ENCODE data around the gene MAX.

MAX gene

DNA sequence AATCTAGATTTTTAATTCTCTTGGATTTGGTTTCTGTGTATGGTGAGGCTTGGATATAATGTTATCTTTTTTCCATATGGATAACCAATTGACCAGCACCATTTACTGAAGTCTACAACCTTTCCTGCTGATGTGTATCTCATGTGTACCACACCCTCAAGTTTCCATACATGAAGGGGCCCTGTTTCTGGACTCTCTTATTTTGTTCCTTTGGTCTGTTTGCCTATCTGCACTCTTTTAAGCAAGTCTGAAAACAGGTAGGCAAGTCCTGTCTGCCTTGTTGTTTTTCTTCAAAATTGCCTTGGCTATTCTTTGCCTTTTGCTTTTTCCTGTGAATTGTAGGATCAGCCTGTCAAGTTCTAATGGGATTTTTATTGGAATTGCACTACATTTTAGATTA is 44.6 kb downstream of the MAX start (continued):
- no peak for TF ChIP-seq ZNF792 (tag by site-specific recombination; IDR thresholded peaks at IDR 0.05)
- TF ChIP-seq, protein P1, sequence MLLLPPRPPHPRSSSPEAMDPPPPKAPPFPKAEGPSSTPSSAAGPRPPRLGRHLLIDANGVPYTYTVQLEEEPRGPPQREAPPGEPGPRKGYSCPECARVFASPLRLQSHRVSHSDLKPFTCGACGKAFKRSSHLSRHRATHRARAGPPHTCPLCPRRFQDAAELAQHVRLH (tag by site-specific recombination; IDR thresholded peaks at IDR 0.05) = no peak

- no peaks in the 10 kb centered on the region for H3K9me3 ChIP-seq (ENCODE audit: control insufficient read depth, insufficient read depth, low read depth, low read length)
- H3K4me3 ChIP-seq (ENCODE audit: low read depth, low read length) = no peak overlapping the region
- no peak for TF ChIP-seq ZXDB (tag by site-specific recombination; IDR thresholded peaks at IDR 0.05)
- TF ChIP-seq, protein P2, sequence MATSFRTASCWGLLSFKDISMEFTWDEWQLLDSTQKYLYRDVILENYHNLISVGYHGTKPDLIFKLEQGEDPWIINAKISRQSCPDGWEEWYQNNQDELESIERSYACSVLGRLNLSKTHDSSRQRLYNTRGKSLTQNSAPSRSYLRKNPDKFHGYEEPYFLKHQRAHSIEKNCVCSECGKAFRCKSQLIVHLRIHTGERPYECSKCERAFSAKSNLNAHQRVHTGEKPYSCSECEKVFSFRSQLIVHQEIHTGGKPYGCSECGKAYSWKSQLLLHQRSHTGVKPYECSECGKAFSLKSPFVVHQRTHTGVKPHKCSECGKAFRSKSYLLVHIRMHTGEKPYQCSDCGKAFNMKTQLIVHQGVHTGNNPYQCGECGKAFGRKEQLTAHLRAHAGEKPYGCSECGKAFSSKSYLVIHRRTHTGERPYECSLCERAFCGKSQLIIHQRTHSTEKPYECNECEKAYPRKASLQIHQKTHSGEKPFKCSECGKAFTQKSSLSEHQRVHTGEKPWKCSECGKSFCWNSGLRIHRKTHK (tag by site-specific recombination; IDR thresholded peaks at IDR 0.05) = no peak
- no peak for TF ChIP-seq GLIS2 (tag by site-specific recombination; IDR thresholded peaks at IDR 0.05)
- no peak for TF ChIP-seq ZNF658 (tag by site-specific recombination; IDR thresholded peaks at IDR 0.05)
- TF ChIP-seq SCRT2 (tag by site-specific recombination; IDR thresholded peaks at IDR 0.05) = no peak
- no peak for TF ChIP-seq ZNF350 (tag by site-specific recombination; IDR thresholded peaks at IDR 0.05)
- TF ChIP-seq, protein P3, sequence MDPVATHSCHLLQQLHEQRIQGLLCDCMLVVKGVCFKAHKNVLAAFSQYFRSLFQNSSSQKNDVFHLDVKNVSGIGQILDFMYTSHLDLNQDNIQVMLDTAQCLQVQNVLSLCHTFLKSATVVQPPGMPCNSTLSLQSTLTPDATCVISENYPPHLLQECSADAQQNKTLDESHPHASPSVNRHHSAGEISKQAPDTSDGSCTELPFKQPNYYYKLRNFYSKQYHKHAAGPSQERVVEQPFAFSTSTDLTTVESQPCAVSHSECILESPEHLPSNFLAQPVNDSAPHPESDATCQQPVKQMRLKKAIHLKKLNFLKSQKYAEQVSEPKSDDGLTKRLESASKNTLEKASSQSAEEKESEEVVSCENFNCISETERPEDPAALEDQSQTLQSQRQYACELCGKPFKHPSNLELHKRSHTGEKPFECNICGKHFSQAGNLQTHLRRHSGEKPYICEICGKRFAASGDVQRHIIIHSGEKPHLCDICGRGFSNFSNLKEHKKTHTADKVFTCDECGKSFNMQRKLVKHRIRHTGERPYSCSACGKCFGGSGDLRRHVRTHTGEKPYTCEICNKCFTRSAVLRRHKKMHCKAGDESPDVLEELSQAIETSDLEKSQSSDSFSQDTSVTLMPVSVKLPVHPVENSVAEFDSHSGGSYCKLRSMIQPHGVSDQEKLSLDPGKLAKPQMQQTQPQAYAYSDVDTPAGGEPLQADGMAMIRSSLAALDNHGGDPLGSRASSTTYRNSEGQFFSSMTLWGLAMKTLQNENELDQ (tag by site-specific recombination; IDR thresholded peaks at IDR 0.05; ENCODE audit: low read depth) = no peak
- no peak for TF ChIP-seq ZNF2 (tag by site-specific recombination; IDR thresholded peaks at IDR 0.05)
- no peak for TF ChIP-seq ZNF747 (tag by site-specific recombination; IDR thresholded peaks at IDR 0.05)
- TF ChIP-seq ZNF404 (tag by site-specific recombination; IDR thresholded peaks at IDR 0.05) = no peak
- TF ChIP-seq ZNF561 (tag by site-specific recombination; IDR thresholded peaks at IDR 0.05; ENCODE audit: borderline replicate concordance) = no peak
- TF ChIP-seq ZNF776 (tag by site-specific recombination; IDR thresholded peaks at IDR 0.05; ENCODE audit: borderline replicate concordance) = no peak
- TF ChIP-seq, protein P4, sequence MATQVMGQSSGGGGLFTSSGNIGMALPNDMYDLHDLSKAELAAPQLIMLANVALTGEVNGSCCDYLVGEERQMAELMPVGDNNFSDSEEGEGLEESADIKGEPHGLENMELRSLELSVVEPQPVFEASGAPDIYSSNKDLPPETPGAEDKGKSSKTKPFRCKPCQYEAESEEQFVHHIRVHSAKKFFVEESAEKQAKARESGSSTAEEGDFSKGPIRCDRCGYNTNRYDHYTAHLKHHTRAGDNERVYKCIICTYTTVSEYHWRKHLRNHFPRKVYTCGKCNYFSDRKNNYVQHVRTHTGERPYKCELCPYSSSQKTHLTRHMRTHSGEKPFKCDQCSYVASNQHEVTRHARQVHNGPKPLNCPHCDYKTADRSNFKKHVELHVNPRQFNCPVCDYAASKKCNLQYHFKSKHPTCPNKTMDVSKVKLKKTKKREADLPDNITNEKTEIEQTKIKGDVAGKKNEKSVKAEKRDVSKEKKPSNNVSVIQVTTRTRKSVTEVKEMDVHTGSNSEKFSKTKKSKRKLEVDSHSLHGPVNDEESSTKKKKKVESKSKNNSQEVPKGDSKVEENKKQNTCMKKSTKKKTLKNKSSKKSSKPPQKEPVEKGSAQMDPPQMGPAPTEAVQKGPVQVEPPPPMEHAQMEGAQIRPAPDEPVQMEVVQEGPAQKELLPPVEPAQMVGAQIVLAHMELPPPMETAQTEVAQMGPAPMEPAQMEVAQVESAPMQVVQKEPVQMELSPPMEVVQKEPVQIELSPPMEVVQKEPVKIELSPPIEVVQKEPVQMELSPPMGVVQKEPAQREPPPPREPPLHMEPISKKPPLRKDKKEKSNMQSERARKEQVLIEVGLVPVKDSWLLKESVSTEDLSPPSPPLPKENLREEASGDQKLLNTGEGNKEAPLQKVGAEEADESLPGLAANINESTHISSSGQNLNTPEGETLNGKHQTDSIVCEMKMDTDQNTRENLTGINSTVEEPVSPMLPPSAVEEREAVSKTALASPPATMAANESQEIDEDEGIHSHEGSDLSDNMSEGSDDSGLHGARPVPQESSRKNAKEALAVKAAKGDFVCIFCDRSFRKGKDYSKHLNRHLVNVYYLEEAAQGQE (tag by site-specific recombination; IDR thresholded peaks at IDR 0.05) = no peak
- TF ChIP-seq ZNF121 (tag by site-specific recombination; IDR thresholded peaks at IDR 0.05) = no peak
- CTCF ChIA-PET = no interaction called here
- peaks cover 3 to 28% of the 10 kb centered on the region in 2 experiments; a peak in 2 of 3 replicates for H3K36me3 ChIP-seq (ENCODE audit: control insufficient read depth in 2 of 2, insufficient read depth in 1 of 2, low read length in 2 of 2)
- no peaks in the 10 kb centered on the region for H3K4me1 ChIP-seq (ENCODE audit: control insufficient read depth, insufficient read depth, low read length)
- no peak overlapping the region for H3K27ac ChIP-seq (ENCODE audit: extremely low read depth, low read depth, low read length)
- POLR2A ChIA-PET = no interaction called here
Measured at GRCh38 chr14:65054471-65055085, 47.7 kb downstream of the MAX start.

GRCh38 chr14:65053466-65053865 is 48.9 kb downstream of the MAX start:
- Histone ChIP-seq H3K27ac (ENCODE audit: extremely low read depth, low read depth, low read length) (no peak overlapping the region), H3K4me1 (ENCODE audit: control insufficient read depth, insufficient read depth, low read length) (no peaks in the 10 kb centered on the region), H3K4me3 (ENCODE audit: low read depth, low read length) (no peak overlapping the region), H3K36me3 (ENCODE audit: control insufficient read depth in 2 of 2, insufficient read depth in 1 of 2, low read length in 2 of 2) (peaks cover 5 to 28% of the 10 kb centered on the region in 2 experiments; a peak in 2 of 3 replicates), H3K9me3 (ENCODE audit: control insufficient read depth, insufficient read depth, low read depth, low read length) (no peaks in the 10 kb centered on the region)
- ChIA-PET CTCF (interaction anchor here (0.7 to 0.8 kb wide), 2 partner anchors 34 to 1685 kb away, joined by 3 to 4 read pairs; no protein-coding TSS in a partner anchor), POLR2A (no interaction called here)
- no peak for TF ChIP-seq ZNF433 (tag by site-specific recombination; IDR thresholded peaks at IDR 0.05; ENCODE audit: low read depth)
- TF ChIP-seq ZNF549 (tag by site-specific recombination; IDR thresholded peaks at IDR 0.05) = no peak
- no peak for TF ChIP-seq ZNF830 (tag by site-specific recombination; IDR thresholded peaks at IDR 0.05; ENCODE audit: low read depth)
- TF ChIP-seq ZNF701 (tag by site-specific recombination; IDR thresholded peaks at IDR 0.05) = no peak
- no peak for TF ChIP-seq ZNF626 (tag by site-specific recombination; IDR thresholded peaks at IDR 0.05)
- TF ChIP-seq ZNF37A (tag by site-specific recombination; IDR thresholded peaks at IDR 0.05) = no peak
- TF ChIP-seq ZNF324 (tag by site-specific recombination; IDR thresholded peaks at IDR 0.05) = no peak
- no peak for TF ChIP-seq ZNF623 (tag by site-specific recombination; IDR thresholded peaks at IDR 0.05)
- TF ChIP-seq RBAK (tag by site-specific recombination; IDR thresholded peaks at IDR 0.05) = no peak
- TF ChIP-seq ZFP3 (tag by site-specific recombination; IDR thresholded peaks at IDR 0.05; ENCODE audit: low read depth) = no peak
